HepG2 (cell line): ENCODE measurements around the gene CDO1. TPM values are rescaled to one million over a fixed set of nuclear protein-coding genes. Genes with fewer than 3 reads are reported as not detected.

ENCODE experiments used
- BORCS8-MEF2B ChIP-seq: sonication (generic); formaldehyde crosslinking; IDR thresholded peaks from 2 replicates; pipeline ENCODE4 v1.8.0; 2022; ENCODE audit warnings: mild to moderate bottlenecking, missing genetic modification reagents
- JUN ChIP-seq: sonication (generic); formaldehyde crosslinking; IDR thresholded peaks from 2 replicates; pipeline ENCODE4 v1.4.0; 2020; ENCODE audit warnings: mild to moderate bottlenecking, missing genetic modification reagents
- MATR3 ChIP-seq: sonication (generic); formaldehyde crosslinking; IDR thresholded peaks from 2 replicates; pipeline ENCODE4 v1.4.0; 2020; ENCODE audit warnings: missing genetic modification reagents
- MBNL3 ChIP-seq: fragments of 250-450 bp; sonication (Bioruptor Pico); conservative IDR thresholded peaks from 2 replicates; pipeline ENCODE4 v1.8.0; 2022; ENCODE audit warnings: mild to moderate bottlenecking, inconsistent platforms
- MXI1 ChIP-seq: IDR thresholded peaks from 3 replicates; pipeline ENCODE4 v1.6.1; 2012; ENCODE audit warnings: low read depth, low read length, inconsistent platforms, borderline replicate concordance
- NFE2L2 ChIP-seq: fragments of 150-350 bp; IDR thresholded peaks from 2 replicates; pipeline ENCODE4 v1.6.1; 2014; ENCODE audit warnings: low read length
- NFKBIZ ChIP-seq: IDR thresholded peaks from 2 replicates; pipeline ENCODE4 v1.6.1; 2018; ENCODE audit warnings: missing genetic modification reagents, missing compliant biosample characterization
- RCOR2 ChIP-seq: IDR thresholded peaks from 2 replicates; pipeline ENCODE4 v1.6.1; 2016; ENCODE audit warnings: missing biosample characterization, missing genetic modification reagents
- RFX3 ChIP-seq: IDR thresholded peaks from 2 replicates; pipeline ENCODE4 v1.6.1; 2016; ENCODE audit warnings: missing biosample characterization, missing genetic modification reagents
- SNAI1 ChIP-seq: sonication (generic); formaldehyde crosslinking; IDR thresholded peaks from 2 replicates; pipeline ENCODE4 v1.5.0; 2020; ENCODE audit warnings: mild to moderate bottlenecking, missing genetic modification reagents, borderline replicate concordance
- TAF15 ChIP-seq: fragments of 200-400 bp; formaldehyde crosslinking; IDR thresholded peaks from one replicate; pipeline ENCODE4 v1.6.1; 2018; ENCODE audit warnings: mild to moderate bottlenecking, low read depth, low read length; ENCODE audit not compliant: poor library complexity, severe bottlenecking
- ZBTB1 ChIP-seq: sonication (generic); formaldehyde crosslinking; IDR thresholded peaks from 2 replicates; pipeline ENCODE4 v1.4.0; 2020; ENCODE audit warnings: missing genetic modification reagents, borderline replicate concordance
- ZFP62 ChIP-seq: sonication (generic); formaldehyde crosslinking; IDR thresholded peaks from 2 replicates; pipeline ENCODE4 v1.4.0; 2020; ENCODE audit warnings: missing genetic modification reagents
- ZNF563 ChIP-seq: sonication (generic); formaldehyde crosslinking; IDR thresholded peaks from 2 replicates; pipeline ENCODE4 v1.8.0; 2022; ENCODE audit warnings: mild to moderate bottlenecking, moderate library complexity, missing genetic modification reagents
- ZNF615 ChIP-seq: sonication (generic); formaldehyde crosslinking; IDR thresholded peaks from 2 replicates; pipeline ENCODE4 v1.5.0; 2020; ENCODE audit warnings: mild to moderate bottlenecking, missing genetic modification reagents, borderline replicate concordance
- ZNF644 ChIP-seq: IDR thresholded peaks from 2 replicates; pipeline ENCODE4 v1.6.1; 2016; ENCODE audit warnings: low read depth
- ZNF747 ChIP-seq: sonication (generic); formaldehyde crosslinking; IDR thresholded peaks from 2 replicates; pipeline ENCODE4 v1.8.1; 2023; ENCODE audit warnings: missing genetic modification reagents, mild to moderate bottlenecking, borderline replicate concordance
- polyA plus RNA-seq, 8 experiments: library from polyadenylated mRNA; depleted of rRNA in 3 of 8; stranded (reverse) in 7 of 8; unstranded in 1 of 8; fragments of >200 nt; fragmentation: Illumina TruSeq in 4 of 8; extraction: Trizol in 4 of 8; gene quantifications; 2 replicates each; pipeline versions ENCODE4 v1.2.1 to v1.2.3, GENCODE V29; 2011 to 2016; ENCODE audit warnings: low read depth in 4 of 8, missing spikeins in 1 of 8, mixed read lengths in 1 of 8; ENCODE audit not compliant: insufficient read depth in 1 of 8
- total RNA-seq, 5 experiments: library from RNA; depleted of rRNA; stranded (reverse); fragments of >200 nt; fragmentation: Illumina TruSeq; extraction: Trizol; gene quantifications; 2 replicates each; pipeline ENCODE4 v1.2.3, GENCODE V29; 2016; ENCODE audit warnings: low read depth in 1 of 5
- TF ChIP-seq, protein P1 (sequence below): sonication (generic); formaldehyde crosslinking; IDR thresholded peaks from 2 replicates; pipeline ENCODE4 v1.4.0; 2020; ENCODE audit warnings: missing genetic modification reagents
- TF ChIP-seq, protein P2 (sequence below): sonication (generic); formaldehyde crosslinking; IDR thresholded peaks from 2 replicates; pipeline ENCODE4 v1.4.0; 2020; ENCODE audit warnings: missing genetic modification reagents, borderline replicate concordance
- TF ChIP-seq, protein P3 (sequence below): IDR thresholded peaks from 2 replicates; pipeline ENCODE4 v1.6.1; 2016; ENCODE audit warnings: missing compliant biosample characterization, missing genetic modification reagents, borderline replicate concordance
- TF ChIP-seq, protein P4 (sequence below), 2 experiments: sonication (generic) in 1 of 2; formaldehyde crosslinking in 1 of 2; IDR thresholded peaks; 2 replicates each; pipeline versions ENCODE4 v1.4.0 to v1.6.1; 2018 to 2020; ENCODE audit warnings: missing genetic modification reagents in 2 of 2, borderline replicate concordance in 1 of 2, low read depth in 1 of 2, mild to moderate bottlenecking in 1 of 2, missing biosample characterization in 1 of 2
- TF ChIP-seq, protein P5 (sequence below): sonication (generic); formaldehyde crosslinking; IDR thresholded peaks from 2 replicates; pipeline ENCODE4 v1.9.0; 2021; ENCODE audit warnings: missing genetic modification reagents, borderline replicate concordance

CDO1 gene
- total and polyA plus RNA-seq, 2 of the 13 experiments (the other 11 are each of a cell fraction or from before 2014, with no cell fraction given), result 3.2 to 4.4 TPM

DNA sequence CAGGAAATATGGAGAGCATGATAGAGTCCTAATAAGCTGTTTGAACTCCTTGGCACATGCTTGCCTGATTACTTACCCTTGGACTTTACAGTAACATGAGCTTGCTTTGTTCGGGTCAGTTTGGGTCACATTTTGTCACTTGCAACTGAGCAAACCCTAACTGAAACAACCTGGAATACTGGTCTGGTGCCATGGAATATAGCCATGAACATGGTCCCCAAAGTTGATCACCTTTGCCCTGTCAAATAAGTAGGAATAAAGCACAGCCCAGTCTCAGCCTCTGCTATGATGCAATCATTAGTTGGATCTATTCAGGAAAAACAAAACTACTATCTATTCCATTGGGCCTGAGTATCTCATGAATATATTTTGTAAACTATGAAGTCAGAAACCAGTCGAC lies 18.2 kb downstream of the CDO1 start (continued):
- TF ChIP-seq SNAI1 (CRISPR knock-in tag) (no peak), ZNF563 (CRISPR knock-in tag) (no peak), TAF15 (no peak), NFKBIZ (CRISPR knock-in tag) (no peak), BORCS8-MEF2B (CRISPR knock-in tag) (no peak), ZFP62 (CRISPR knock-in tag) (no peak), MATR3 (CRISPR knock-in tag) (no peak), ZNF747 (CRISPR knock-in tag) (no peak), JUN (CRISPR knock-in tag) (no peak), ZNF615 (no peak), NFE2L2 (no peak), ZNF644 (CRISPR knock-in tag) (0 out of 2 replicates have a peak, but pooled peaks have one; percentile 23), MXI1 (no peak), RCOR2 (CRISPR knock-in tag) (no peak), ZBTB1 (CRISPR knock-in tag) (no peak), RFX3 (no peak), MBNL3 (no peak)
- TF ChIP-seq, protein P1, sequence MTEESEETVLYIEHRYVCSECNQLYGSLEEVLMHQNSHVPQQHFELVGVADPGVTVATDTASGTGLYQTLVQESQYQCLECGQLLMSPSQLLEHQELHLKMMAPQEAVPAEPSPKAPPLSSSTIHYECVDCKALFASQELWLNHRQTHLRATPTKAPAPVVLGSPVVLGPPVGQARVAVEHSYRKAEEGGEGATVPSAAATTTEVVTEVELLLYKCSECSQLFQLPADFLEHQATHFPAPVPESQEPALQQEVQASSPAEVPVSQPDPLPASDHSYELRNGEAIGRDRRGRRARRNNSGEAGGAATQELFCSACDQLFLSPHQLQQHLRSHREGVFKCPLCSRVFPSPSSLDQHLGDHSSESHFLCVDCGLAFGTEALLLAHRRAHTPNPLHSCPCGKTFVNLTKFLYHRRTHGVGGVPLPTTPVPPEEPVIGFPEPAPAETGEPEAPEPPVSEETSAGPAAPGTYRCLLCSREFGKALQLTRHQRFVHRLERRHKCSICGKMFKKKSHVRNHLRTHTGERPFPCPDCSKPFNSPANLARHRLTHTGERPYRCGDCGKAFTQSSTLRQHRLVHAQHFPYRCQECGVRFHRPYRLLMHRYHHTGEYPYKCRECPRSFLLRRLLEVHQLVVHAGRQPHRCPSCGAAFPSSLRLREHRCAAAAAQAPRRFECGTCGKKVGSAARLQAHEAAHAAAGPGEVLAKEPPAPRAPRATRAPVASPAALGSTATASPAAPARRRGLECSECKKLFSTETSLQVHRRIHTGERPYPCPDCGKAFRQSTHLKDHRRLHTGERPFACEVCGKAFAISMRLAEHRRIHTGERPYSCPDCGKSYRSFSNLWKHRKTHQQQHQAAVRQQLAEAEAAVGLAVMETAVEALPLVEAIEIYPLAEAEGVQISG (CRISPR knock-in tag), result no peak
- TF ChIP-seq, protein P2, sequence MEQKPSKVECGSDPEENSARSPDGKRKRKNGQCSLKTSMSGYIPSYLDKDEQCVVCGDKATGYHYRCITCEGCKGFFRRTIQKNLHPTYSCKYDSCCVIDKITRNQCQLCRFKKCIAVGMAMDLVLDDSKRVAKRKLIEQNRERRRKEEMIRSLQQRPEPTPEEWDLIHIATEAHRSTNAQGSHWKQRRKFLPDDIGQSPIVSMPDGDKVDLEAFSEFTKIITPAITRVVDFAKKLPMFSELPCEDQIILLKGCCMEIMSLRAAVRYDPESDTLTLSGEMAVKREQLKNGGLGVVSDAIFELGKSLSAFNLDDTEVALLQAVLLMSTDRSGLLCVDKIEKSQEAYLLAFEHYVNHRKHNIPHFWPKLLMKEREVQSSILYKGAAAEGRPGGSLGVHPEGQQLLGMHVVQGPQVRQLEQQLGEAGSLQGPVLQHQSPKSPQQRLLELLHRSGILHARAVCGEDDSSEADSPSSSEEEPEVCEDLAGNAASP (CRISPR knock-in tag), result peak; percentile 64; the same call in 1 of the 2 replicates
- TF ChIP-seq, protein P3, sequence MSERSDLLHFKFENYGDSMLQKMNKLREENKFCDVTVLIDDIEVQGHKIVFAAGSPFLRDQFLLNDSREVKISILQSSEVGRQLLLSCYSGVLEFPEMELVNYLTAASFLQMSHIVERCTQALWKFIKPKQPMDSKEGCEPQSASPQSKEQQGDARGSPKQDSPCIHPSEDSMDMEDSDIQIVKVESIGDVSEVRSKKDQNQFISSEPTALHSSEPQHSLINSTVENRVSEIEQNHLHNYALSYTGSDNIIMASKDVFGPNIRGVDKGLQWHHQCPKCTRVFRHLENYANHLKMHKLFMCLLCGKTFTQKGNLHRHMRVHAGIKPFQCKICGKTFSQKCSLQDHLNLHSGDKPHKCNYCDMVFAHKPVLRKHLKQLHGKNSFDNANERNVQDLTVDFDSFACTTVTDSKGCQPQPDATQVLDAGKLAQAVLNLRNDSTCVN, result no peak
- TF ChIP-seq, protein P4, sequence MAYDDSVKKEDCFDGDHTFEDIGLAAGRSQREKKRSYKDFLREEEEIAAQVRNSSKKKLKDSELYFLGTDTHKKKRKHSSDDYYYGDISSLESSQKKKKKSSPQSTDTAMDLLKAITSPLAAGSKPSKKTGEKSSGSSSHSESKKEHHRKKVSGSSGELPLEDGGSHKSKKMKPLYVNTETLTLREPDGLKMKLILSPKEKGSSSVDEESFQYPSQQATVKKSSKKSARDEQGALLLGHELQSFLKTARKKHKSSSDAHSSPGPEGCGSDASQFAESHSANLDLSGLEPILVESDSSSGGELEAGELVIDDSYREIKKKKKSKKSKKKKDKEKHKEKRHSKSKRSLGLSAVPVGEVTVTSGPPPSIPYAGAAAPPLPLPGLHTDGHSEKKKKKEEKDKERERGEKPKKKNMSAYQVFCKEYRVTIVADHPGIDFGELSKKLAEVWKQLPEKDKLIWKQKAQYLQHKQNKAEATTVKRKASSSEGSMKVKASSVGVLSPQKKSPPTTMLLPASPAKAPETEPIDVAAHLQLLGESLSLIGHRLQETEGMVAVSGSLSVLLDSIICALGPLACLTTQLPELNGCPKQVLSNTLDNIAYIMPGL (CRISPR knock-in tag; IDR thresholded peaks at IDR 0.05; ENCODE audit: borderline replicate concordance in 1 of 2, low read depth in 1 of 2), result no peak
- TF ChIP-seq, protein P5, sequence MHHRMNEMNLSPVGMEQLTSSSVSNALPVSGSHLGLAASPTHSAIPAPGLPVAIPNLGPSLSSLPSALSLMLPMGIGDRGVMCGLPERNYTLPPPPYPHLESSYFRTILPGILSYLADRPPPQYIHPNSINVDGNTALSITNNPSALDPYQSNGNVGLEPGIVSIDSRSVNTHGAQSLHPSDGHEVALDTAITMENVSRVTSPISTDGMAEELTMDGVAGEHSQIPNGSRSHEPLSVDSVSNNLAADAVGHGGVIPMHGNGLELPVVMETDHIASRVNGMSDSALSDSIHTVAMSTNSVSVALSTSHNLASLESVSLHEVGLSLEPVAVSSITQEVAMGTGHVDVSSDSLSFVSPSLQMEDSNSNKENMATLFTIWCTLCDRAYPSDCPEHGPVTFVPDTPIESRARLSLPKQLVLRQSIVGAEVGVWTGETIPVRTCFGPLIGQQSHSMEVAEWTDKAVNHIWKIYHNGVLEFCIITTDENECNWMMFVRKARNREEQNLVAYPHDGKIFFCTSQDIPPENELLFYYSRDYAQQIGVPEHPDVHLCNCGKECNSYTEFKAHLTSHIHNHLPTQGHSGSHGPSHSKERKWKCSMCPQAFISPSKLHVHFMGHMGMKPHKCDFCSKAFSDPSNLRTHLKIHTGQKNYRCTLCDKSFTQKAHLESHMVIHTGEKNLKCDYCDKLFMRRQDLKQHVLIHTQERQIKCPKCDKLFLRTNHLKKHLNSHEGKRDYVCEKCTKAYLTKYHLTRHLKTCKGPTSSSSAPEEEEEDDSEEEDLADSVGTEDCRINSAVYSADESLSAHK (CRISPR knock-in tag), result no peak
